ENCODE measurements around the gene TXNDC9.
"Not testable (repeated sequence)": the region's sequence is repeated elsewhere in the genome, so short reads cannot be mapped to it uniquely, and the experiment has no call there.

Gene TXNDC9

GRCh38 chr2:99317873-99318200, 18.3 kb downstream of the TXNDC9 start:
- DNase-seq = not testable (repeated sequence)

GRCh38 chr2:99317161-99317872, 18.8 kb downstream of the TXNDC9 start:
- no peak for DNase-seq

GRCh38 chr2:99301097-99301496, 35.0 kb downstream of the TXNDC9 start, which contains the start of gene LYG1:
Gene LYG1 (minus strand): TSS chr2:99301197. CDS start chr2:99295670, 5,527 bp downstream.
- DNase-seq = not testable (repeated sequence)

- no peak for DNase-seq
Observed at GRCh38 chr2:99299580-99299979, 36.6 kb downstream of the TXNDC9 start.

GRCh38 chr2:99297994-99298393, 38.1 kb downstream of the TXNDC9 start:
- no peak for DNase-seq

GRCh38 chr2:99285526-99285925, 50.6 kb downstream of the TXNDC9 start:
- DNase-seq = no peak

- DNase-seq = no peak
Observed at GRCh38 chr2:99279969-99280695, 56.0 kb downstream of the TXNDC9 start.

- DNase-seq = peak; percentile 5
Observed at GRCh38 chr2:99278793-99279291, 57.3 kb downstream of the TXNDC9 start.

- not testable (repeated sequence) for DNase-seq
Observed at GRCh38 chr2:99278195-99278765, 57.9 kb downstream of the TXNDC9 start.

GRCh38 chr2:99275882-99276281, 60.3 kb downstream of the TXNDC9 start:
- no peak for DNase-seq
